ENCODE measurements around the gene TMEM119.
"Not testable (repeated sequence)": the region's sequence is repeated elsewhere in the genome, so short reads cannot be mapped to it uniquely, and the experiment has no call there.

Gene TMEM119

DNA sequence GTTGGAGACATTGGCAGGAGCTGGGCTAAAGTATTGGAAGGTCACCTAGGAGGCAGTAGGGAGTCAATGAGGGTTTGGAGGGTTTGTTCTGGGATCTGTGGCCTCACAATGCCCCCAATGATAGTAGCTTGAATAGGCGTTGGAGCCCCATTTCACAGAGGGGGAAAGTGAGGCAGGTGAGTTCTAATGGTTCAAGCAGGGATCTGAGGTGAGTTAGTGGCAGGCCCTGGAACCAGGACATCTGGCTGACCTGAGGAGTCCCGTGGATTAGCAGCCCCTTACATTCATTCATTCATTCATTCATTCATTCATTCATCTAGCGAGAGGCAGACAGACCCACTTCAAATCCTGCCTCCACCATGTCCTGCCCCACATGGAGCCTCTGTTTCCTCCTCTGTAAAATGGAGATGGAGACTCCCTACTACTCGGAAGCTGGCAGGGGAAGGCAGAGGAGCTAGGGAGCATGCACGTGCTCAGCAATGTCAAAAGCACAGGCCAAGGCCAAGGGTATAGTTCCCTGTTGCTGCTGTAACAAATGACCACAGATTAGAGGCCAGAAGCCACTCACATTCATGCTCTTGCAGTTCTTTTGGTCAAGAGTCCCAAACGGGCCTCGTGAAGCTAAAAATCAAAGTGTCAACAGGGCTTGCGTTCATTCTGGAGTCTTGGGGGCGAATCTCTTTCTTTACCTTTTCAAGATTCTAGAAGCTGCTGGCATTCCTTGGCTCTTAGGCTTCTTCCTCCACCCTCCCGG lies 2.2 kb upstream of the TMEM119 start:
- no peak for DNase-seq (ENCODE audit: low spot score)

GRCh38 chr12:108599541-108599940 lies 1.7 kb upstream of the TMEM119 start:
- no peak for DNase-seq (ENCODE audit: low spot score)

GRCh38 chr12:108598553-108599250 lies 818 bp upstream of the TMEM119 start:
- no peak for DNase-seq (ENCODE audit: low spot score)

- DNase-seq (ENCODE audit: low spot score): no peak
These were observed 878 bp downstream of the TMEM119 start for GRCh38 chr12:108596854-108597558.

- no peak for DNase-seq (ENCODE audit: low spot score)
These were observed 1.9 kb downstream of the TMEM119 start for GRCh38 chr12:108595711-108596647.

DNA sequence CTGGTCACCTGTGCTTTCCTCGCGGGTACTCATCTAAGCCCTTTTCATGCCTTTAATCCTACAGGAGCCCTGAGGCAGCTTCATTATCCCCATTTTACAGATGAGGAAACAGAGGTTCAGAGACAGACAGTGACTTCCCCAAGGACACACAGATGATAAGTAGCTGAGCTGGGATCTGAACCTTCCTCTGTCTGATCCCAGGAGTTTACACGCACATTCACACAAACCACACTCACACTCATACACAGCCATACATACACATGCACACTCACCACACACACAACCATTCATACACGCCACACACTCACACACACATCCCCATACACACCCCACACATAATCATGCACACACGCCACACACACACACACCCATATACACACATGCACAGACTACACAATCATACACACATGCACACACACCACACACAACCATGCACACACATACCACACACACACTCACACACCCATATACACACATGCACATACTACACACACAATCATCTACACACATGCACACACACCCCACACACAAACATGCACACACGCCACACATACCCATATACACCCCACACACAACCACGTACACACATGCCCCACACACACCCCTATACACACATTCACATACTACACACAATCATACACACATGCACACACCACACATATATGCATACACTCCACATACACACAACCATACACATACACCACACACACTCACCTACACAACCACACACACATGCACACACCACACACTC lies 2.7 kb downstream of the TMEM119 start:
- no peak for DNase-seq (ENCODE audit: low spot score)

- DNase-seq (ENCODE audit: low spot score): no peak
These were observed 3.5 kb downstream of the TMEM119 start for GRCh38 chr12:108594323-108594903.

- DNase-seq (ENCODE audit: low spot score): no peak
These were observed 5.6 kb downstream of the TMEM119 start for GRCh38 chr12:108592033-108592909.

GRCh38 chr12:108591267-108591980 lies 6.5 kb downstream of the TMEM119 start:
- no peak for DNase-seq (ENCODE audit: low spot score)

DNA sequence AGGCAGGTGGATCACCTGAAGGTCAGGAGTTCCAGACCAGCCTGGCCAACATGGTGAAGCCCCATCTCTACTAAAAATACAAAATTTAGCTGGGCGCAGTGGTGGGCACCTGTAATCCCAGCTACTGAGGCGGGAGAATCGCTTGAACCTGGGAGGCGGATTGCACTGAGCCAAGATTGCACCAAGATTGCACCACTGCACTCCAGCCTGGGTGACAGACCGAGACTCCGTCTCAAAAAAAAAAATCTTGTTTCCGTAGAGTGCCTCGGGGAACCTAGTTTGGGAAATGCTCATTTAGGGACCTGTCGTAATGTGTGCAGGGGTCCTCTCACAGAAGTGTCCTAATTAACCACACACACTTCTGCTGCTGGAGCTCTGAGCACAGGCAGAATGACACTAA lies 7.4 kb downstream of the TMEM119 start:
- not testable (repeated sequence) for DNase-seq (ENCODE audit: low spot score)

GRCh38 chr12:108589840-108590229 lies 8.0 kb downstream of the TMEM119 start:
- DNase-seq (ENCODE audit: low spot score): no peak

DNA sequence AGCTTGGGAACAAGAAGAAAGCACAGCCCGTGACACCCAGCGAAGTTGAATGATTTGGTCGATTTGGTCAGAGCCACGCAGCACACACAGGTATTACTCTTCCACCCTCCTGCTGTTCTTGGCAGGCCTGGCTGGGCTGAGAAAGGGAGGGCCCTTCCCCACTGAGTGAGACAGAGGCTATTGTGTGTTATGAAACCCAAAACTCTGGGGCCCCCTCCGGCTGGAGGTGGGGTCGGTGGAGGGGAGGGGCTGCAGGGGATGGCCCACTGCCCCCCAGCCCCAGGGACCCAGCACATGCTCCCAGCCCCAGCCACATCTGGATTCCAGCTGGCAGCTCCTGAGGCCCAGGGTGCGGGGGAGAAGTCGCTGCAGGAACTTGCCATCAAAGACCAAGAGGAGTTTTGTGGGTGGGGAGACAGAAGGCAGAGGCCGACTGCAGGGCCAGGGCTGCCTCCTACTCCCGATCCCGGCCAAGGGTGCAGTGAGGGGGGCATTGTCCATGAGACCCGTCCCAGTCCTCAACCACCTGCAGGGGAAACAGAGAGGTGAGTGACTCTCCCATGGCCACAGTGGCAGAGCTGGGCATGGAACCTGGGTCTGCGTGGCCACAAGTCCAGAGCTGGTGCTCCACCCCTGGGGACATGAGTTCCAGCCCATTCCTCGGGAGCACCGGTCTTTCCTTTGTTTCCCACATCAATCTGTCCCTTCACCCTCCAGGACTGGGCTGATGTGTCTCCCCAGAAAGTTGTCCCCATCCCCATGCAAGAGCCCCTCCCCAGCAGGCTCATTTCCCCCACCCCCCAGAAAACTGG lies 8.7 kb downstream of the TMEM119 start:
- DNase-seq (ENCODE audit: low spot score): no peak

- no peak for DNase-seq (ENCODE audit: low spot score)
These were observed 10.1 kb downstream of the TMEM119 start for GRCh38 chr12:108587826-108588225.

GRCh38 chr12:108586306-108586705 lies 11.6 kb downstream of the TMEM119 start:
- DNase-seq (ENCODE audit: low spot score): no peak

GRCh38 chr12:108585864-108586263 lies 12.0 kb downstream of the TMEM119 start:
- DNase-seq (ENCODE audit: low spot score): no peak

GRCh38 chr12:108584456-108585065 lies 13.3 kb downstream of the TMEM119 start:
- DNase-seq (ENCODE audit: low spot score): no peak

DNA sequence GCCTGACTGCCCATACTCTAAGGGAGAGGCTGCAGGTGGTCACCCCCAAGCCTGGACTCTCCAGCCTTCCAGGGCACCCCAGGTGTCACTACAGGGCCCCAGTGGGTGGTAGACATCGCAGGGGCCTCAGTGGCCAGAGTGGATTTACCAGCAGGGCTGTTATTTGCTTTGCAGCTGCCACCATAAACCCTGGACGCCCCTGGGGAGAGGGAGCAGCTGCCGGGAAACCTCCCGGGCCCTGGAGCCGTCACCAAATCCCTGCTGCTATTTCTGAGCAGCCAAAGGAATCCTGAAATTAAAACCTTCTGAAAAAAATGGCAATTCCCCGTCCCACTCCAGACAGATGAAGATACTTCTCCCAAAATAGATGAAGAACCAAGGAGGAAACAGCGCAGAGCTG lies 13.9 kb downstream of the TMEM119 start:
- DNase-seq (ENCODE audit: low spot score): no peak
